Measurements from ENCODE around the gene CMTM5.

- TF ChIP-seq POLR2A (IDR thresholded peaks at IDR 0.05) = no peak
- TF ChIP-seq, protein P1, sequence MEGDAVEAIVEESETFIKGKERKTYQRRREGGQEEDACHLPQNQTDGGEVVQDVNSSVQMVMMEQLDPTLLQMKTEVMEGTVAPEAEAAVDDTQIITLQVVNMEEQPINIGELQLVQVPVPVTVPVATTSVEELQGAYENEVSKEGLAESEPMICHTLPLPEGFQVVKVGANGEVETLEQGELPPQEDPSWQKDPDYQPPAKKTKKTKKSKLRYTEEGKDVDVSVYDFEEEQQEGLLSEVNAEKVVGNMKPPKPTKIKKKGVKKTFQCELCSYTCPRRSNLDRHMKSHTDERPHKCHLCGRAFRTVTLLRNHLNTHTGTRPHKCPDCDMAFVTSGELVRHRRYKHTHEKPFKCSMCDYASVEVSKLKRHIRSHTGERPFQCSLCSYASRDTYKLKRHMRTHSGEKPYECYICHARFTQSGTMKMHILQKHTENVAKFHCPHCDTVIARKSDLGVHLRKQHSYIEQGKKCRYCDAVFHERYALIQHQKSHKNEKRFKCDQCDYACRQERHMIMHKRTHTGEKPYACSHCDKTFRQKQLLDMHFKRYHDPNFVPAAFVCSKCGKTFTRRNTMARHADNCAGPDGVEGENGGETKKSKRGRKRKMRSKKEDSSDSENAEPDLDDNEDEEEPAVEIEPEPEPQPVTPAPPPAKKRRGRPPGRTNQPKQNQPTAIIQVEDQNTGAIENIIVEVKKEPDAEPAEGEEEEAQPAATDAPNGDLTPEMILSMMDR (IDR thresholded peaks at IDR 0.05) = no peak
Measured at GRCh38 chr14:23398348-23398747, 21.5 kb downstream of the CMTM5 start.
